Skeletal muscle tissue (tissue), 4 donors: ENCODE data around the gene UBE4B. TPM values are rescaled to one million over a fixed set of nuclear protein-coding genes. Genes with fewer than 3 reads are reported as not detected.
"Not testable (repeated sequence)": the region's sequence is repeated elsewhere in the genome, so short reads cannot be mapped to it uniquely, and the experiment has no call there.

Experiments used
- H3K27ac ChIP-seq: one replicate; pipeline ENCODE4 v1.7.0; 2013; ENCODE audit warnings: mild to moderate bottlenecking, low read depth, low read length, inconsistent platforms
- H3K27me3 ChIP-seq, 3 donors: one replicate each; pipeline ENCODE4 v1.7.0; 2013; ENCODE audit warnings: low read length in 3 of 3; ENCODE audit not compliant: control insufficient read depth in 3 of 3, insufficient read depth in 3 of 3
- H3K36me3 ChIP-seq, 3 donors: one replicate each; pipeline ENCODE4 v1.7.0; 2013; ENCODE audit warnings: low read length in 3 of 3; ENCODE audit not compliant: control insufficient read depth in 3 of 3, insufficient read depth in 3 of 3
- H3K4me1 ChIP-seq, 3 donors: one replicate each; pipeline ENCODE4 v1.7.0; 2013; ENCODE audit warnings: low read length in 3 of 3, mild to moderate bottlenecking in 3 of 3; ENCODE audit not compliant: control insufficient read depth in 3 of 3, insufficient read depth in 3 of 3
- H3K4me3 ChIP-seq, 3 donors: one replicate each; pipeline ENCODE4 v1.7.0; 2013; ENCODE audit warnings: low read length in 3 of 3
- H3K9ac ChIP-seq, 3 donors: one replicate each; pipeline ENCODE4 v1.7.0; 2013; ENCODE audit warnings: low read length in 3 of 3, mild to moderate bottlenecking in 3 of 3, moderate library complexity in 2 of 3, low read depth in 1 of 3
- H3K9me3 ChIP-seq, 3 donors: one replicate each; pipeline ENCODE4 v1.7.0; 2013; ENCODE audit warnings: low read length in 3 of 3; ENCODE audit not compliant: control insufficient read depth in 3 of 3
- total RNA-seq: library from RNA; depleted of rRNA; stranded (reverse); fragments of >200 nt; gene quantifications from one replicate; pipeline ENCODE4 v1.2.3, GENCODE V29; 2014
- donor health status: Osteomylitis.

The UBE4B gene
- total RNA-seq, 1 donor from 2014 or later, result 25.1 TPM

- H3K27ac ChIP-seq, H3K36me3 ChIP-seq, H3K4me3 ChIP-seq, H3K4me1 ChIP-seq, H3K27me3 ChIP-seq, H3K9ac ChIP-seq, H3K9me3 ChIP-seq: not testable (repeated sequence)
Observed at GRCh38 chr1:10005248-10005647, 27.5 kb upstream of the UBE4B start.

- Histone ChIP-seq H3K4me3 (no peak overlapping the region), H3K27ac (no peak overlapping the region), H3K36me3 (no peaks in the 10 kb centered on the region), H3K9ac (no peak overlapping the region), H3K9me3 (no peaks in the 10 kb centered on the region), H3K4me1 (no peaks in the 10 kb centered on the region), H3K27me3 (no peaks in the 10 kb centered on the region)
Observed at GRCh38 chr1:10007169-10007568, 25.6 kb upstream of the UBE4B start.

DNA sequence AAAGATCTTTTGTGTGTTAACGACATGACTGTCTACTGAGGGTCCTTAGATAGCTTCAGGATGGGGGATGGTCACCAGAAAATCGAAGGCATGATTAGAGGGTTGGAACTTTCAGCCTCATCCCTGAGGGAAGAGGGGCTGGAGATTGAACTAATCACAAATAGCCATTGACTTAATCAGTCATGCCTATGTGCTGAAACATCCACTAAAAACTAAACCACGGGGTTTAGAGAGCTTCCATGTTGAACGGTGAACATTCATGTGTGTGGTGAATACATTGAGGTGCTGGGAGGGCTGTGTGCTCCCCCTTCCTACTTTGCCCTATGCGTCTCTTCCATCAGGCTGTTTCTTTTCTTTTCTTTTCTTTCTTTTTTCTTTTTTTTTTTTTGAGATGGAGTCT is 18.7 kb upstream of the UBE4B start:
- Histone ChIP-seq H3K27ac (no peak overlapping the region), H3K4me1 (peaks cover 0 to 3% (median 0%) of the 10 kb centered on the region in 3 donors), H3K9me3 (no peaks in the 10 kb centered on the region), H3K4me3 (no peak overlapping the region), H3K9ac (no peak overlapping the region), H3K36me3 (no peaks in the 10 kb centered on the region), H3K27me3 (no peaks in the 10 kb centered on the region)

DNA sequence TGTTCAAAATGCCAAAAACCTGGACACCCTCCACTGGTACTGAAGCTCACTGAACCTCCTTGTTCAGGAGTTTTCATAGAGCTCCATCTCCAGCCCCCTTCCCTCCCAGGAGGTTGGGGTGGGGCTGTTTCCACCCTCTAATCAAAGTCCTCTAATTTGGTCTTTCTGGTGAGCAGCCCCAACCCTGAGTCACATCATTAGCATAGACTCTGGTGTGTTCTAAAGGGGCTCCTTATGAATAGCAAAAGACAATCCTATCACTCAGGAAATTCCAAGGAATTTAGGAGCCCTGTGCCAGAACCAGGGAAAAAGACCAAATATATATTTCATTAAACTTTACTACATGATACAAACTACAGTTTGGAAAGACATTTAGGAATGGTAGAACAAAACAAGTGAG is 13.2 kb upstream of the UBE4B start:
- Histone ChIP-seq H3K27ac (no peak overlapping the region), H3K27me3 (no peaks in the 10 kb centered on the region), H3K9me3 (no peaks in the 10 kb centered on the region), H3K4me3 (no peak overlapping the region), H3K9ac (no peak overlapping the region), H3K36me3 (no peaks in the 10 kb centered on the region), H3K4me1 (peaks cover 0 to 3% (median 0%) of the 10 kb centered on the region in 3 donors)

DNA sequence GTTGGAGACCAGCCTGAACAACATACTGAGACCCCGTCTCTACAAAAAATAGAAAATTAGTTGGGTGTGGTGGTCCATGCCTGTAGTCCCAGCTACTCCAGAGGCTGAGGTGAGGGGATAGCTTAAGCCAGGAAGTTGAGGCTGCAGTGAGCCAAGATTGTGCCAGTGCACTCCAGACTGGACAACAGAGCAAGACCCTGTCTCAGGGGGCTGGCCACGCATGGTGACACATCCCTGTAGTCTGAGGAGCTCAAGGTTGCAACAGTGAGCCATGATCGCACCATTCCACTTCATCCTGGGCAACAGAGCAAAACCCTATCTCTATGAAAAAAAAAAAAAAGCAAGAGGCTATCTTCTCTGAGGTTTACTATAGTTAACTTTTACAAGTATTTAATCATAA is 12.7 kb upstream of the UBE4B start:
- H3K27me3 ChIP-seq, result no peaks in the 10 kb centered on the region
- no peaks in the 10 kb centered on the region for H3K36me3 ChIP-seq
- no peak overlapping the region for H3K27ac ChIP-seq
- no peaks in the 10 kb centered on the region for H3K9me3 ChIP-seq
- H3K4me1 ChIP-seq, result peaks cover 0 to 3% (median 0%) of the 10 kb centered on the region in 3 donors
- H3K9ac ChIP-seq, result no peak overlapping the region
- no peak overlapping the region for H3K4me3 ChIP-seq

DNA sequence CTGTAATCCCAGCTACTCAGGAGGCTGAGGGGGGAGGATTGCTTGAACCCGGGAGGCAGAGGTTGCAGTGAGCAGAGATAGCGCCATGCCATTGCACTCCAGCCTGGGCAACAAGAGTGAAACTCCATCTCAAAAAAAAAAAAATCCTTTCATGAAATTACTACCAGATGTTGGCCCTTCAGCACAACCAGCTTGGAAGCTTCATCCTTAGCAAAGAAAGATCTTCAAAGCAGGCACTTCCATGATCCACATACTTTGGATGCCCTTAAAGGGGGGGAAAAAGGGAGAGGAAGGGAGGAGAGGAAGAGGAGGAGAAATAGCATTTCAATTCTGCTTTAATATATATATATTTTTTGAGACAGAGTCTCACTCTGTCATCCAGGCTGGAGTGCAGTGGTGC is 12.1 kb upstream of the UBE4B start:
- not testable (repeated sequence) for H3K9me3 ChIP-seq, H3K27me3 ChIP-seq, H3K36me3 ChIP-seq, H3K9ac ChIP-seq, H3K27ac ChIP-seq, H3K4me3 ChIP-seq, H3K4me1 ChIP-seq

GRCh38 chr1:10021992-10022391 is 10.8 kb upstream of the UBE4B start:
- not testable (repeated sequence) for H3K27ac ChIP-seq, H3K4me3 ChIP-seq, H3K4me1 ChIP-seq, H3K36me3 ChIP-seq, H3K27me3 ChIP-seq, H3K9me3 ChIP-seq, H3K9ac ChIP-seq

DNA sequence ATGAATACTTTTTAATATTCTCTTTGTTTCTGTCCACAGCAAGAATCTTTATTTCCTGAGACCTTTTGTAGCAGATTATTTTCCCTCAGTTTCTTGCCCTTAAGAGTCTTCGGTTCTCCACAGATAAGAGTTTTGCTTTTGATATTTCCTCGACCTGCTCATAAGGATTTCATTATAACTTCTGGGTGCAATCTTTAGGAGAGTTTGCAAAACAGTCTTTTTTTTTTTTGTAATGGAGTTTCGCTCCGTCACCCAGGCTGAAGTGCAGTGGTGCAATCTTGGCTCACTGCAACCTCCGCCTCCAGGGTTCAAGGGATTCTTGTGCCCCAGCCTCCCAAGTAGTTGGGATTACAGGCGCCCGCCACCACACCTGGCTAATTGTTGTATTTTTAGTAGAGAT is 10.1 kb upstream of the UBE4B start:
- H3K36me3 ChIP-seq, result no peaks in the 10 kb centered on the region
- H3K4me3 ChIP-seq, result no peak overlapping the region
- H3K27me3 ChIP-seq, result no peaks in the 10 kb centered on the region
- H3K9ac ChIP-seq, result no peak overlapping the region
- H3K9me3 ChIP-seq, result no peaks in the 10 kb centered on the region
- H3K4me1 ChIP-seq, result no peaks in the 10 kb centered on the region
- H3K27ac ChIP-seq, result no peak overlapping the region

- Histone ChIP-seq H3K27ac (no peak overlapping the region), H3K36me3 (no peaks in the 10 kb centered on the region), H3K4me1 (no peaks in the 10 kb centered on the region), H3K9me3 (no peaks in the 10 kb centered on the region), H3K27me3 (no peaks in the 10 kb centered on the region), H3K4me3 (no peak overlapping the region), H3K9ac (no peak overlapping the region)
Observed at GRCh38 chr1:10025354-10025753, 7.4 kb upstream of the UBE4B start.

- Histone ChIP-seq H3K9ac (no peak overlapping the region), H3K9me3 (no peaks in the 10 kb centered on the region), H3K4me3 (no peak overlapping the region), H3K27me3 (no peaks in the 10 kb centered on the region), H3K36me3 (no peaks in the 10 kb centered on the region), H3K27ac (no peak overlapping the region), H3K4me1 (peaks cover under 1 to 1% (median 1%) of the 10 kb centered on the region in 3 donors)
Observed at GRCh38 chr1:10027027-10027426, 5.7 kb upstream of the UBE4B start.

GRCh38 chr1:10028956-10029500 is 3.7 kb upstream of the UBE4B start:
- peaks cover 5 to 15% (median 6%) of the 10 kb centered on the region in 3 donors for H3K4me1 ChIP-seq
- not testable (repeated sequence) for H3K9ac ChIP-seq, H3K36me3 ChIP-seq

More at GRCh38 chr1:10028956-10029500, 3.7 kb upstream of the UBE4B start:
- H3K27me3 ChIP-seq, H3K9me3 ChIP-seq, H3K27ac ChIP-seq, H3K4me3 ChIP-seq: not testable (repeated sequence)
